Activated CD8-positive, alpha-beta T cell treated with anti-CD3 and anti-CD28 coated beads, Interleukin-2, amount 10 ng/mL, durations not matched to agents 7 days and 5 days (primary cell): ENCODE data around the gene HPRT1. TPM values are rescaled to one million over a fixed set of nuclear protein-coding genes. Genes with fewer than 3 reads are reported as not detected.

ENCODE experiments used
- ATAC-seq: fragments of 150-1000 bp; cut with Tn5 transposase; one replicate; pipeline ENCODE4 v1.10.0; 2021; ENCODE audit warnings: moderate library complexity
- CTCF ChIA-PET: fragments of 350-600 bp; sonication (Branson Sonifier 250); formaldehyde crosslinking; loops from one replicate; lab custom pipeline; 2021; ENCODE audit warnings: antibody characterized with exemption; lab: Charles Lee
- POLR2A ChIA-PET: fragments of 350-600 bp; sonication (Branson Sonifier 250); formaldehyde crosslinking; loops from one replicate; lab custom pipeline; 2021; ENCODE audit warnings: antibody characterized with exemption; lab: Charles Lee
- DNase-seq: peaks from one replicate; pipeline ENCODE4 v3.0.0-alpha.2; 2020
- H3K27ac Mint-ChIP-seq: one replicate; pipeline ENCODE4 v1.8.0; 2021; ENCODE audit warnings: mild to moderate bottlenecking, mixed read lengths
- H3K27me3 Mint-ChIP-seq: one replicate; pipeline ENCODE4 v1.8.0; 2021; ENCODE audit warnings: low read depth, mixed read lengths
- H3K36me3 Mint-ChIP-seq: one replicate; pipeline ENCODE4 v1.8.0; 2021; ENCODE audit warnings: low read depth, mixed read lengths
- H3K4me1 Mint-ChIP-seq: one replicate; pipeline ENCODE4 v1.8.0; 2021; ENCODE audit warnings: low read depth, mixed read lengths
- H3K4me3 Mint-ChIP-seq: one replicate; pipeline ENCODE4 v1.8.0; 2021; ENCODE audit warnings: mild to moderate bottlenecking, mixed read lengths
- H3K9me3 Mint-ChIP-seq: one replicate; pipeline ENCODE4 v1.8.0; 2022; ENCODE audit warnings: mixed read lengths; ENCODE audit not compliant: insufficient read depth
- total RNA-seq, 2 experiments: library from RNA; stranded (reverse); gene quantifications; one replicate each; pipeline ENCODE4 v1.2.3, GENCODE V29; 2021

HPRT1 gene
- total RNA-seq, 2 experiments from 2014 or later = 96.8 to 103 TPM

DNA sequence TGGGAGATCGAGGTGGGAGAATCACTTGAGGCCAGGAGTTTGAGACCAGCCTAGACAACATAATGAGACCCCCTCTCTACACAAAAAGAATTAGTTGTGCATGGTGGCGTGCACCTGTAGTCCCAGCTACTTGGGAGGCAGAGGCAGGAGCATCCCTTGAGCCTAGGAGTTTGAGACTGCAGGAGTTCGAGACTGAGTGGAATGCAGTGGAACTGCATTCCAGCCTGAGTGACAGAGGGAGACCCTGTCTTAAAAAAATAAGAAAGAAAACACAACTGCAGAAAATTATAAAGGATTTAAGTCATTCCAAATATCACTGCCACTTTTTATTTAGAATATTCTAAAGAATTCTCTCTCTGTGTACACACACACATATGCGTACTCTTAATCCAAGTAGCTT lies 18.4 kb downstream of the HPRT1 start:
- Mint-ChIP-seq H3K27ac (no peak overlapping the region), H3K4me3 (no peak overlapping the region), H3K36me3 (peaks cover 25% of the 10 kb centered on the region), H3K9me3 (no peaks in the 10 kb centered on the region), H3K4me1 (peaks cover 3% of the 10 kb centered on the region), H3K27me3 (no peaks in the 10 kb centered on the region)
- CTCF ChIA-PET = no interaction called here
- no peak for ATAC-seq
- POLR2A ChIA-PET = interaction anchor here (0.6 kb wide), 1 partner anchor 27 kb away, joined by 5 read pairs; no protein-coding TSS in a partner anchor
- DNase-seq = no peak

DNA sequence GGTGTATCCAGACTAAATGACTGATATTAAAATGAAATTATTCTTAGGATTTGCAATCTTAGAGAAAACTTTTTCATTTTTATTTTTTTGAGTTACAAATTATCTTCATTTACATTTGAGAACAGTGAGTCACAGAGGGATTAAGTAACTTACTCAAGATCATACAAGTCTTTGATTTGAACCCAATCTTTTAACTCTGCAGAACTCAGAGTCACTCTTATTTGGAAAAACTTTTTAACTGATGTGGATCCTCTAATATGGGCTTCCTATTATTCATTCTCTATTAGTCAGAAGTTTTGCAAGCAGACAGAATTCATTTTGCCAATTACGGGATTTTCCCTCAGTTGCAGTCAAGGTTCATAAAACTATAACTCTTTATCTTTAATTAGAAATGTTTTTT lies 20.1 kb downstream of the HPRT1 start:
- no peaks in the 10 kb centered on the region for H3K27me3 Mint-ChIP-seq
- ChIA-PET CTCF (no interaction called here), POLR2A (no interaction called here)
- peaks cover 3% of the 10 kb centered on the region for H3K4me1 Mint-ChIP-seq
- peaks cover 23% of the 10 kb centered on the region for H3K36me3 Mint-ChIP-seq
- DNase-seq = no peak
- no peak for ATAC-seq
- no peak overlapping the region for H3K27ac Mint-ChIP-seq
- no peak overlapping the region for H3K4me3 Mint-ChIP-seq
- no peaks in the 10 kb centered on the region for H3K9me3 Mint-ChIP-seq

DNA sequence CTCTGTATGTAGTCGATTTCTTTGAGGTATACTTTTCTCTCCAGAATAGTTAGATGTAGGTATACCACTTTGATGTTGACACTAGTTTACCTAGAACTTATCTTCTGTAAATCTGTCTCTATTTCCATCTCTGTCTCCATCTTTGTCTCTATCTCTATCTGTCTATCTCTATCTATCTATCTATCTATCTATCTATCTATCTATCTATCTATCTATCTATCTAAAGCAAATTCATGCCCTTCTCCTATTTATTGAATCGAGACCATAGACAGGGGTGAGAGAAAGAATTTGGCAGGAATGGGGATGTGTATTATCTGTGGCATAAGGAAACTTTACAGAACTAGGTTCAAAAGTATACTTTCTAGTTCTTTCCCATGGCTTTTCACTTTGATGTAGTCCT lies 21.4 kb downstream of the HPRT1 start:
- ChIA-PET POLR2A (no interaction called here), CTCF (no interaction called here)
- Mint-ChIP-seq H3K4me1 (peaks cover 3% of the 10 kb centered on the region), H3K9me3 (no peaks in the 10 kb centered on the region), H3K36me3 (peaks cover 13% of the 10 kb centered on the region), H3K27me3 (no peaks in the 10 kb centered on the region), H3K27ac (no peak overlapping the region), H3K4me3 (no peak overlapping the region)
- ATAC-seq (no peak), DNase-seq (no peak)

DNA sequence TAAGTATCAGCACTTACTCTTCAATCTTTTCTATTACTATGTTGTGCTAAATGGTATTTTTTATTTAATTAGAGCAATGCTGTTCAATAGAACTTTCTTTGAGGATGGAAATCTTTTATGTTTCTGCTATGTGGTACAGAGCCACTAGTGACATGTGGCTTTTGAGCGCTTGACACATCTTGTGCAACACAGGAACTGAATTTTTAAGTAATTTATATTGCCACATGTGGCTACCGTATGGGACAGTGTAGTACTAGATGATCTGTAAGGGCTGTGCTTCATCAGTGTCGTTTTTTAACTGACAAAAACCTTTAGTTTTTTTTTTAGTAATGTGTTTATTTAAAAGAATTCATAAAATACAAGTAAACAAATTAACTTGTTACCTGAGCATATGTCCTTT lies 22.4 kb downstream of the HPRT1 start:
- H3K27me3 Mint-ChIP-seq = no peaks in the 10 kb centered on the region
- no peak for ATAC-seq
- no peak overlapping the region for H3K27ac Mint-ChIP-seq
- peaks cover 3% of the 10 kb centered on the region for H3K4me1 Mint-ChIP-seq
- ChIA-PET CTCF (no interaction called here), POLR2A (no interaction called here)
- DNase-seq = no peak
- no peaks in the 10 kb centered on the region for H3K9me3 Mint-ChIP-seq
- H3K36me3 Mint-ChIP-seq = peaks cover 12% of the 10 kb centered on the region
- H3K4me3 Mint-ChIP-seq = no peak overlapping the region

DNA sequence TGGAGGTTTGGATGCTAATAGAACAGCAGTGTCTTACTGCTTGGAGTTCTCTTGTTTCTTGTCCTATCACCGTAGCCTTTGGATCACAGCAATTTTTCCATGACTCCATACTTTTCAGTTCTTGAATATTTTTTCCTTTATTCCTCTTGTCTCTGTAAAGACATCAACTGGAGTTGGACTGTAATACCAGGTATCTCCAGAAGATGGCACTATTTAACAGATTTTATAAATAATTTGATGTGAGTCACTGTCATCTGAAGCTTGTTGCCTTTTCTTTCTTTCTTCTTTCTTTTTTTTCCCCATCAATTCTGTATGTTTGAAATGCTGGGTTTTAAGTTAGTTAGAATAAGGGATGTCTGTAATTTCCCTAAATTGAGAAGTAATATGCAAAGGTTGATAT lies 24.1 kb downstream of the HPRT1 start:
- CTCF ChIA-PET = interaction anchor here (0.7 to 1.8 kb wide), 9 partner anchors 19 to 424 kb away, joined by 3 to 18 read pairs (median 3); no protein-coding TSS in a partner anchor
- H3K4me1 Mint-ChIP-seq = peaks cover 3% of the 10 kb centered on the region

DNA sequence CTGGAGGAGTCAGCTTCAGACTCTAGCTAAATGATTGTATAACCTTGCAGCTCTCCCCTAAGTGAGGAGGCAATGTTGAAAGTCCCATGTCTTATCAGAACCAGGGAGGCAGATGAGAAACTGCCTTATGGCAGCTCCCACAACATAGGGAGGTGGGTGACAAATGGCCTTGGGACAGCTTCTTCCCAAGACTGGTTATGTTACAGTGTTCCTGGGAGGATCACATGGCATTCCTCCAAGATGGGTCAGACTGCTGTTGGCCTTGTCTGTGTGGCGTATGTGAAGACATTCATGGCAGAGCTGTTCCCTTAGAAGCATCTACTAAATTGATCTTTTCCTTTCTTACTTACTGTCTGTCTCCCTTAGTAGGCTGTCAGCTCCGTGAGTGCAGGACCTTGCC lies 42.0 kb downstream of the HPRT1 start:
- no peaks in the 10 kb centered on the region for H3K9me3 Mint-ChIP-seq
- peaks cover 24% of the 10 kb centered on the region for H3K36me3 Mint-ChIP-seq
- DNase-seq (no peak), ATAC-seq (no peak)
- H3K4me1 Mint-ChIP-seq = no peaks in the 10 kb centered on the region
- H3K27ac Mint-ChIP-seq = no peak overlapping the region
- ChIA-PET POLR2A (no interaction called here), CTCF (interaction anchor here (1.2 to 1.6 kb wide), 2 partner anchors 17 to 19 kb away, joined by 3 read pairs; no protein-coding TSS in a partner anchor)
- no peak overlapping the region for H3K4me3 Mint-ChIP-seq
- H3K27me3 Mint-ChIP-seq = no peaks in the 10 kb centered on the region

More for the DNA sequence above, 24.1 kb downstream of the HPRT1 start:
- no peaks in the 10 kb centered on the region for H3K27me3 Mint-ChIP-seq
- H3K4me3 Mint-ChIP-seq = no peak overlapping the region
- peaks cover 11% of the 10 kb centered on the region for H3K36me3 Mint-ChIP-seq
- ATAC-seq (no peak), DNase-seq (no peak)
- H3K9me3 Mint-ChIP-seq = no peaks in the 10 kb centered on the region
- H3K27ac Mint-ChIP-seq = no peak overlapping the region
- POLR2A ChIA-PET = no interaction called here

DNA sequence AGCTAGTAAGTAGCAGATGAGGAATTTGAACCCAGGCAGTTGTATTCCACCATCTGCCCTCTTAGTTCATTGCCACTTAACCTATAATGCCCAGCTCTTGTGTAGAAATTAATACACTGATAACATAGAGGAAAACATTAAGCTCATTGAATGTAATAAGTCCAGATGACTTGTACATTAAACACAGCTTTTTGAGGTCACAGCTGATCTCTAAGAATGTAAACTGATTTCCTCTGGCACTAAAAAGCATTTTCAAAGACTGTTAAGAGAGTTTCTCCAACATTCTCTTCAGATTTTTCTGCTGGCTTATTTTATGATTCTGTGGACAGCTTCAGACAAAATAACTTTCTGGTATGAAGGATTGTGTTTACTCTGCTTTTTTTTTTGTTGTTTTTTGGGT lies 42.7 kb downstream of the HPRT1 start:
- H3K4me3 Mint-ChIP-seq = no peak overlapping the region
- no peaks in the 10 kb centered on the region for H3K9me3 Mint-ChIP-seq
- DNase-seq (no peak), ATAC-seq (no peak)
- H3K27me3 Mint-ChIP-seq = no peaks in the 10 kb centered on the region
- H3K36me3 Mint-ChIP-seq = peaks cover 24% of the 10 kb centered on the region
- ChIA-PET CTCF (interaction anchor here (1.2 kb wide), 1 partner anchor 16 kb away, joined by 3 read pairs; no protein-coding TSS in a partner anchor), POLR2A (no interaction called here)
- no peaks in the 10 kb centered on the region for H3K4me1 Mint-ChIP-seq
- H3K27ac Mint-ChIP-seq = no peak overlapping the region

DNA sequence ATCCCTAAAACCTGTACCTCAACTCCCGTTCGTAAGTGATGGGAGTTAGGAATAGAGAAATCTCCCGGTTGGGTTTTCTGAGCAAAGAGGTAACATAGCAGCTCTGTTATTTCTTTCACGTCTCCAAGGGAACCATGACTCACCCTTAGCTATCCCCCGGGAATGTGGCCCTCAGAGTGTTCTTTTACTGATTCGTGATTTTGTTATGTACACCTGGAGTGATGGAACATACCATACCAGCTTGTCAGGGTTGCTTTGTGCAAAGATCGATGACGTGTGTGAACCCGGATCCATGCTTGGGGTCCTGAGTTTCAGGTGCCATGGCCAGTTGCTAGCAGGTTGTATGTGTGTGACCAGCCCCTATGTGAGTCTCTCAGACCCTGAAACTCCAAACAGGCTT lies 52.6 kb downstream of the HPRT1 start:
- CTCF ChIA-PET = no interaction called here
- H3K4me3 Mint-ChIP-seq = no peak overlapping the region

DNA sequence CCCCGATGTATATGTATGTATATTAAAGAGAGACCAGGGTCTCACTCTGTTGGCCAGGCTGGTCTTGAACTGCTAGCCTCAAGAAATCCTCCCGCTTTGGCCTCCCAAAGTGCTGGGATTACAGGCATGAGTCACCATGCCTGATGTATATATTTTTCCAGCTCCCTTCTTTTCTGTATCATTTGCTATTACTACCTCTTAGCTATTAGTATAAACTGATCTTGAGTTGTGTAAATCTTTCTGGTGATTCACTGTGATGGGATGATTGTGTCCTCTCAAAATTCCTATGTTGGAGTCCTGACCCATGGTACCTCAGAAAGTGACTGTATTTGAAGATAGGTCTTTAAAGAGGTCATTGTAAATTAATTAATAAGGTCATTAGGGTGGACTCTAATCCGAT lies 53.1 kb downstream of the HPRT1 start:
- Mint-ChIP-seq H3K27me3 (no peaks in the 10 kb centered on the region), H3K27ac (no peak overlapping the region), H3K36me3 (peaks cover 6% of the 10 kb centered on the region), H3K9me3 (no peaks in the 10 kb centered on the region), H3K4me3 (no peak overlapping the region), H3K4me1 (no peaks in the 10 kb centered on the region)
- ATAC-seq (no peak), DNase-seq (no peak)
- CTCF ChIA-PET = no interaction called here
- POLR2A ChIA-PET = no interaction called here

More for the DNA sequence above, 52.6 kb downstream of the HPRT1 start:
- Mint-ChIP-seq H3K4me1 (no peaks in the 10 kb centered on the region), H3K27ac (no peak overlapping the region), H3K27me3 (no peaks in the 10 kb centered on the region), H3K9me3 (no peaks in the 10 kb centered on the region), H3K36me3 (peaks cover 4% of the 10 kb centered on the region)
- POLR2A ChIA-PET = no interaction called here
- ATAC-seq (no peak), DNase-seq (no peak)

DNA sequence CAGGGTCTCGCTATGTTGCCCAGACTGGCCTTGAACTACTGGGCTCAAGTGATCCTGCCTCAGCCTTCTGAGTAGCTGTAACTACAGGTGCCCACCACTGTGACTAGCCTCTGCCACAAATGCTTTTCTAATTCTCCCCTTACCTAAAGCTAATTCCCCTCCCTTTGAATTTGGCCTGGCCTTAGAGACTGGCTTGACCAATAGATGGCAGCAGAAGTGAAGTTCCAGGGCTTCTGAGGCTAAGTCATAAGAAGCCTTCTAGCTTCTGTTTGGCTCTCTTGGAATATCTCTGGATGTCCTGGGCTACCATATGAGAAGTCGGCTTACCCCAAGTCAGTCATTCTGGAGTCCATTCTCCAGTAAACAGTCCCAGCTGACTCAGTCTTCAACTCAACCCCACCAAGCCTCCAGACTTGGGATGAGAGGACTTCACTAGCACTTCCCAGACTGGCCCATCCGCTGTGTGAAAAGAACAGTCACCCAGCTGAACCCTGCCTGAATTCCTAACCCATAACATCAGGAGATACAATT lies 61.0 kb downstream of the HPRT1 start:
- Mint-ChIP-seq H3K9me3 (no peaks in the 10 kb centered on the region), H3K27me3 (no peaks in the 10 kb centered on the region), H3K27ac (no peak overlapping the region), H3K36me3 (peaks cover 2% of the 10 kb centered on the region), H3K4me1 (peaks cover 7% of the 10 kb centered on the region), H3K4me3 (no peak overlapping the region)
- POLR2A ChIA-PET = no interaction called here
- DNase-seq (peak; percentile 27), ATAC-seq (peak; percentile 39)
- CTCF ChIA-PET = interaction anchor here (0.5 to 1.2 kb wide), 5 partner anchors 240 to 256 kb away, joined by 3 to 6 read pairs (median 3); no protein-coding TSS in a partner anchor

DNA sequence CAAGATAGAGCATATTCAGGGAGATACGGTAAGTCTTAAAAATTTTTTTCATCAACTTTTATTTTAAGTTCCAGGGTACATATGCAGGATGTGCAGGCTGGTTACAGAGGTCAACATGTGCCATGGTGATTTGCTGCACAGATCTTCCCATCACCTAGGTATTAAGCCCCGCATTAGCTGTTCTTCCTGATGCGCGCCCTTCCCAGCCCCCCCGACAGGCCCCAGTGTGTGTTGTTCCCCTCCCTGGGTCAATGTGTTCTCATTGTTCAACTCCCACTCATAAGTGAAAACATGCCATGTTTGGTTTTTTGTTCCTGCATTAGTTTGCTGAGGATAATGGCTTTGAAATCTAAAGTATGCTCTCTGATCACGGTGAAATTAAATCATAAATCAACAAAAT lies 64.2 kb downstream of the HPRT1 start:
- H3K27ac Mint-ChIP-seq = no peak overlapping the region
- POLR2A ChIA-PET = no interaction called here

DNA sequence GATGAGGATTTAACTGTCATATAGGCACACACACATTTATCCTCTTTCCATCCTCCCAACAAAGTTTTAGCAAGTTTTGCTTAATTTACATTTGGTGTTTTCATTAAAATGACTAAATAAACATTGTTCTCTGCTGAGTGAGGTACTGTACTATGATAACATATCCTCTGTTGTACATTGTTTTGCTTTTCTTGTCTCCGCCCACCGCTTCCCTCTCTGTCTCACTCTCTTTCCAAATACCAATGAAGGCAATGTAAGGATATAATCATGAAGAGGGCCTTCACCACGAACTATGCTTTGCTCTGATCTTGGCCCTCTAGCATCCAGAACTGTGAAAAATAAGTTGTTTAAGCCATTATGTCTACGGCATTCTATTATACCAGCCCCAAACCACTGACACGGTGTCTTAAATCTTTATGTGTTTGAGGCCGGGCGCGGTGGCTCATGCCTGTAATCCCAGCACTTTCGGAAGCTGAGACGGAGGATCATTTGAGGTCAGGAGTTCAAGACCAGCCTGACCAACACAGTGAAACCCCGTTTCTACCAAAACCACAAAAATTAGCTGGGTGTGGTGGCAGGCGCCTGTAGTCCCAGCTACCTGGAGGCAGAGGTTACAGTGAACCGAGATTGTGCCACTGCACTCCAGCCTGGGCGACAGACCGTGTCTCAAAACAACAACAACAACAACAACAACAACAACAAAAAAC lies 65.3 kb downstream of the HPRT1 start:
- H3K27me3 Mint-ChIP-seq = no peaks in the 10 kb centered on the region
- no peaks in the 10 kb centered on the region for H3K9me3 Mint-ChIP-seq
- CTCF ChIA-PET = no interaction called here
- no peaks in the 10 kb centered on the region for H3K36me3 Mint-ChIP-seq
- peaks cover 8% of the 10 kb centered on the region for H3K4me1 Mint-ChIP-seq
- H3K4me3 Mint-ChIP-seq = no peak overlapping the region
- DNase-seq (no peak), ATAC-seq (no peak)
- POLR2A ChIA-PET = interaction anchor here (0.6 kb wide), 1 partner anchor 63 kb away, joined by 3 read pairs; no protein-coding TSS in a partner anchor
- H3K27ac Mint-ChIP-seq = no peak overlapping the region

More for the DNA sequence above, 64.2 kb downstream of the HPRT1 start:
- Mint-ChIP-seq H3K4me1 (peaks cover 8% of the 10 kb centered on the region), H3K9me3 (no peaks in the 10 kb centered on the region), H3K27me3 (no peaks in the 10 kb centered on the region), H3K4me3 (no peak overlapping the region), H3K36me3 (no peaks in the 10 kb centered on the region)
- DNase-seq (no peak), ATAC-seq (no peak)
- CTCF ChIA-PET = no interaction called here
